NT2/D1 (cell line): Measurements from ENCODE around the gene PPARA.

Experiments used
- DNase-seq: peaks from one replicate; pipeline ENCODE4 v3.0.0-alpha.2; 2011; ENCODE audit warnings: low read depth, low spot score
- H3K27me3 ChIP-seq: 2 replicates; pipeline ENCODE4 v1.6.0; 2011; ENCODE audit warnings: mild to moderate bottlenecking; ENCODE audit not compliant: insufficient read length, insufficient read depth
- H3K36me3 ChIP-seq: 2 replicates; pipeline ENCODE4 v1.6.1; 2011; ENCODE audit warnings: mild to moderate bottlenecking, low read length, mixed read lengths; ENCODE audit not compliant: insufficient read depth, insufficient read length
- H3K4me1 ChIP-seq: 2 replicates; pipeline ENCODE4 v1.5.1; 2011; ENCODE audit not compliant: insufficient read depth, insufficient read length
- H3K4me3 ChIP-seq: 2 replicates; pipeline ENCODE4 v1.5.1; 2011; ENCODE audit warnings: low read depth; ENCODE audit not compliant: insufficient read length
- H3K9ac ChIP-seq: 2 replicates; pipeline ENCODE4 v1.6.0; 2011; ENCODE audit warnings: low read depth; ENCODE audit not compliant: insufficient read length
- H3K9me3 ChIP-seq: 2 replicates; pipeline ENCODE4 v1.5.1; 2011; ENCODE audit warnings: mild to moderate bottlenecking, low read length; ENCODE audit not compliant: insufficient read depth
- SUZ12 ChIP-seq: IDR thresholded peaks from 2 replicates; pipeline ENCODE4 v1.6.1; 2011; ENCODE audit not compliant: insufficient read length, insufficient read depth; ENCODE audit errors: extremely low read depth
- YY1 ChIP-seq: IDR thresholded peaks from 2 replicates; pipeline ENCODE4 v1.6.1; 2011; ENCODE audit not compliant: insufficient read length, insufficient read depth
- ZNF274 ChIP-seq: IDR thresholded peaks from 2 replicates; pipeline ENCODE4 v1.6.1; 2011; ENCODE audit warnings: mild to moderate bottlenecking, low read depth, low read length

PPARA gene

GRCh38 chr22:46290843-46291785 is 140.8 kb downstream of the PPARA start:
- DNase-seq: no peak
- no peak overlapping the region for H3K9ac ChIP-seq
- no peaks in the 10 kb centered on the region for H3K9me3 ChIP-seq
- peaks cover 32% of the 10 kb centered on the region for H3K36me3 ChIP-seq
- TF ChIP-seq YY1: no peak
- no peak for TF ChIP-seq SUZ12
- no peak for TF ChIP-seq ZNF274
- no peaks in the 10 kb centered on the region for H3K27me3 ChIP-seq
- H3K4me3 ChIP-seq: no peak overlapping the region
- peaks cover 9% of the 10 kb centered on the region for H3K4me1 ChIP-seq

DNA sequence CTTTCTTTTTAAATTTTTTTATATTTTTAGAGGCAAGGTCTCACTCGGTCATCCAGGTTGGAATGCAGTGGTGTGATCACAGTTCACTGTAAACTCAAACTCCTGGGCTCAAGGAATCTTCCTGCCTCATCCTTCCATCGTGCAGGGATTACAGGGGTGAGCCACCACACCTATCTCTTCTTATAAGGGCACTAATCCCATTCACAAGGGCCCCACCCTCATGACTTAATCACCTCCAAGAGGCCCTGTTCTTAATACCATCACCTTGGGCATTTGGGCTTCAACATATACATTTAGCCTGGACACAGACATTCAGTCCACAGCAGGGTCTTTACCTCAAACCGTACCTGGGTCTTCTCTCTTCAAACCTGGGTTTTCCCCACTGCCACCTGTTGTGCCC is 141.8 kb downstream of the PPARA start:
- TF ChIP-seq SUZ12 (no peak), YY1 (no peak)
- Histone ChIP-seq H3K9ac (no peak overlapping the region), H3K4me3 (no peak overlapping the region), H3K9me3 (no peaks in the 10 kb centered on the region), H3K36me3 (peaks cover 25% of the 10 kb centered on the region), H3K4me1 (peaks cover 9% of the 10 kb centered on the region), H3K27me3 (no peaks in the 10 kb centered on the region)
- no peak for DNase-seq

DNA sequence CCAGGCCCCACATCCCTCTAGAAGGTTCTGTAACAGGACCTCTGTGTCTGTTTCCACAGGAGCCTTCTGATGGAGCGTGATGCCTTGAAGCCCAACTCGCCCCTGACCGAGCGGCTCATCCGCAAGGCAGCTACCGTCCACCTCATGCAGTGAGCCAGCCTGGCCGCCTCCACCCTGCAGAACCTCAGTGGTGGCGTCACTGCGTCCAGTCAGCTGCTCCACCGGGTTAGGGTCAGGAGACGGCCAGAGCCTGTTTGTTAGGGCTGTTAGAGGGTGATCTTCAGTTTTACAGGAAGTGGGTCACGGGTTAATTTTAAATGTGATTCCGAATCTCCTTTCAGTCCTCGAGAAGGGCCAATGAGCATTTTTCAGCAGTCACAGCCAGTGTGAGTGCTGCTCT is 142.4 kb downstream of the PPARA start:
- H3K9ac ChIP-seq: peak overlapping the region; percentile 1
- DNase-seq: no peak
- no peak for TF ChIP-seq ZNF274
- no peak for TF ChIP-seq YY1
- no peak for TF ChIP-seq SUZ12
- no peaks in the 10 kb centered on the region for H3K27me3 ChIP-seq
- H3K36me3 ChIP-seq: peaks cover 21% of the 10 kb centered on the region
- no peak overlapping the region for H3K4me3 ChIP-seq
- peaks cover 9% of the 10 kb centered on the region for H3K4me1 ChIP-seq
- no peaks in the 10 kb centered on the region for H3K9me3 ChIP-seq
